ENCODE results near the gene RIT1. TPM values are rescaled to one million over a fixed set of nuclear protein-coding genes. Genes with fewer than 3 reads are reported as not detected.

RIT1 gene
- total and polyA plus RNA-seq, 2 donors (not counting 3 experiments of a cell fraction or from before 2014, with no cell fraction given), result 46.4 to 65.5 TPM

- ChIA-PET CTCF (interaction anchor here (0.9 to 1.1 kb wide), 2 partner anchors 29 to 31 kb away, joined by 3 read pairs; partner anchors contain the start of gene SYT11), POLR2A (interaction anchor here (1.1 kb wide), 1 partner anchor 31 kb away, joined by 4 read pairs; the partner anchor contains the start of gene SYT11)
- Histone ChIP-seq H3K79me2 (ENCODE audit: control insufficient read depth, insufficient read depth, low read length) (no peaks in the 10 kb centered on the region), H3K9ac (replicated peaks; ENCODE audit: extremely low read depth, insufficient read depth, low read length) (no peak overlapping the region), H3K27me3 (ENCODE audit: control insufficient read depth in 2 of 2, insufficient read depth in 2 of 2, low read length in 2 of 2) (no peaks in the 10 kb centered on the region), H3K9me3 (replicated peaks; ENCODE audit: control insufficient read depth, insufficient read depth, low read length) (no peaks in the 10 kb centered on the region), H3K9me1 (replicated peaks; ENCODE audit: control insufficient read depth, extremely low read depth, insufficient read depth, low read length) (no peaks in the 10 kb centered on the region), H3K4me2 (ENCODE audit: insufficient read depth, low read length) (peak overlapping the region; percentile 37), H3K27ac (ENCODE audit: insufficient read depth, low read depth, low read length) (peak overlapping the region; percentile 10), H4K20me1 (replicated peaks; ENCODE audit: control insufficient read depth, extremely low read depth, insufficient read depth, low read length) (no peaks in the 10 kb centered on the region), H3K4me3 (replicated peaks in 1 of 3; ENCODE audit: insufficient read depth in 1 of 3, low read depth in 1 of 3, low read length in 3 of 3) (no peak overlapping the region), H2AFZ (ENCODE audit: low read depth, low read length) (no peak overlapping the region), H3K36me3 (ENCODE audit: control insufficient read depth in 2 of 2, extremely low read depth in 1 of 2, insufficient read depth in 2 of 2, low read length in 2 of 2) (no peaks in the 10 kb centered on the region), H3K4me1 (ENCODE audit: control insufficient read depth, extremely low read depth, insufficient read depth, low read length) (peaks cover 40% of the 10 kb centered on the region)
- FAIRE-seq, result no peak
- BruUV-seq (replicated peaks), result no TSS peak
- TF ChIP-seq JUN (IDR thresholded peaks at IDR 0.05; ENCODE audit: borderline replicate concordance, insufficient read depth, insufficient read length, low read depth) (no peak), CTCF (IDR thresholded peaks at IDR 0.05; ENCODE audit: extremely low read depth in 1 of 2, insufficient read depth in 1 of 2, low read depth in 1 of 2, low read length in 2 of 2) (no peak), POLR2A (IDR thresholded peaks at IDR 0.05; ENCODE audit: low read depth, low read length) (no peak), FOS (IDR thresholded peaks at IDR 0.05; ENCODE audit: borderline replicate concordance, insufficient read depth, low read length) (no peak), POLR2AphosphoS5 (IDR thresholded peaks at IDR 0.05; ENCODE audit: insufficient read depth, low read depth, low read length) (no peak)
- dilution Hi-C loops (cut with MboI; ENCODE audit: extremely low pct_ligation_motif_present, low sequenced_read_pairs) (no loop called here), intact Hi-C loops (cut with micrococcal nuclease) (no loop called here)
- no peak for DNase-seq (ENCODE audit: low read depth, low spot score)
Observed at GRCh38 chr1:155890251-155890650, 20.9 kb downstream of the RIT1 start.

- BruUV-seq (replicated peaks), result no TSS peak
- Histone ChIP-seq H3K79me2 (ENCODE audit: control insufficient read depth, insufficient read depth, low read length) (no peaks in the 10 kb centered on the region), H4K20me1 (replicated peaks; ENCODE audit: control insufficient read depth, extremely low read depth, insufficient read depth, low read length) (no peaks in the 10 kb centered on the region), H3K27ac (ENCODE audit: insufficient read depth, low read depth, low read length) (peak overlapping the region; percentile 10), H2AFZ (ENCODE audit: low read depth, low read length) (no peak overlapping the region), H3K27me3 (ENCODE audit: control insufficient read depth in 2 of 2, insufficient read depth in 2 of 2, low read length in 2 of 2) (no peaks in the 10 kb centered on the region), H3K9me1 (replicated peaks; ENCODE audit: control insufficient read depth, extremely low read depth, insufficient read depth, low read length) (no peaks in the 10 kb centered on the region), H3K4me1 (ENCODE audit: control insufficient read depth, extremely low read depth, insufficient read depth, low read length) (peaks cover 39% of the 10 kb centered on the region), H3K4me2 (ENCODE audit: insufficient read depth, low read length) (peak overlapping the region; percentile 37), H3K4me3 (replicated peaks in 1 of 3; ENCODE audit: insufficient read depth in 1 of 3, low read depth in 1 of 3, low read length in 3 of 3) (no peak overlapping the region), H3K36me3 (ENCODE audit: control insufficient read depth in 2 of 2, extremely low read depth in 1 of 2, insufficient read depth in 2 of 2, low read length in 2 of 2) (no peaks in the 10 kb centered on the region), H3K9ac (replicated peaks; ENCODE audit: extremely low read depth, insufficient read depth, low read length) (no peak overlapping the region), H3K9me3 (replicated peaks; ENCODE audit: control insufficient read depth, insufficient read depth, low read length) (no peaks in the 10 kb centered on the region)
- CTCF ChIA-PET, result interaction anchor here (0.9 to 1.6 kb wide), 4 partner anchors 20 to 100 kb away, joined by 3 to 4 read pairs (median 3); partner anchors contain the start of gene SYT11
- peak; percentile 59 for FAIRE-seq
- dilution Hi-C loops (cut with MboI; ENCODE audit: extremely low pct_ligation_motif_present, low sequenced_read_pairs), result no loop called here
- intact Hi-C loops (cut with micrococcal nuclease), result no loop called here
- POLR2A ChIA-PET, result interaction anchor here (1.1 kb wide), 1 partner anchor 30 kb away, joined by 4 read pairs; the partner anchor contains the start of gene SYT11
- peak; percentile 64 for DNase-seq (ENCODE audit: low read depth, low spot score)
- no peak for TF ChIP-seq MYC (IDR thresholded peaks at IDR 0.05; ENCODE audit: low read depth, low read length)
- TF ChIP-seq POLR2A (IDR thresholded peaks at IDR 0.05; ENCODE audit: low read depth, low read length), result no peak
- TF ChIP-seq GATA2 (IDR thresholded peaks at IDR 0.05; ENCODE audit: insufficient read depth, insufficient read length, low read depth, low read length), result peak; percentile 48
- TF ChIP-seq CTCF (IDR thresholded peaks at IDR 0.05; ENCODE audit: extremely low read depth in 1 of 2, insufficient read depth in 1 of 2, low read depth in 1 of 2, low read length in 2 of 2), result no peak
- TF ChIP-seq MAX (IDR thresholded peaks at IDR 0.05; ENCODE audit: insufficient read depth, insufficient read length), result no peak
Observed at GRCh38 chr1:155889566-155889965, 21.6 kb downstream of the RIT1 start.
